ENCODE measurements around the gene TPP2.

DNA sequence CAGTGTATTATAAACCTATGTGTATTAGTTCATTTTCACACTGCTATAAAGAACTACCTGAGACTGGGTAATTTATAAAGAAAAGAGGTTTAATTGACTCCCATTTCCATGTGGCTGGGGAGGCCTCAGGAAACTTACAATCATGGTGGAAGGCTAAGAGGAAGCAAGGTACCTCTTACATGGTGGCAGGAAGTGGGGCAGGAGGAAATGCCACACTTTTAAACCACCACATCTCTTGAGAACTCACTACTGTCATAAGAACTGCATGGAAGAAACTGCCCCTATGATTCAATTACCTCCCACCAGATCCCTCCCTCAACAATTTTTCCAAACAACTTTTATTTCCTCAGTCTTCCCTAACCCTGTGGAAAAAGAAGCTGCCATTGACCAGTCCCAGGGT, 14.5 kb upstream of the TPP2 start:
- TF ChIP-seq SP1 (IDR thresholded peaks at IDR 0.05; ENCODE audit: low read depth) (no peak), POLR2A (IDR thresholded peaks at IDR 0.05; ENCODE audit: borderline replicate concordance, extremely low read depth, insufficient read depth, insufficient read length) (no peak), YY1 (IDR thresholded peaks at IDR 0.05; ENCODE audit: extremely low read depth, insufficient replicate concordance, low read depth, low read length) (no peak), CTCF (IDR thresholded peaks at IDR 0.05 in 2 of 3, conservative IDR thresholded peaks at IDR 0.05 in 1 of 3; ENCODE audit: borderline replicate concordance in 1 of 3, insufficient read depth in 1 of 3, low read depth in 2 of 3, low read length in 2 of 3) (no peak), ZFX (IDR thresholded peaks at IDR 0.05) (no peak), CBX3 (IDR thresholded peaks at IDR 0.05; ENCODE audit: low read depth) (no peak), POLR2AphosphoS5 (IDR thresholded peaks at IDR 0.05; ENCODE audit: low read depth, low read length) (no peak), EZH2phosphoT487 (IDR thresholded peaks at IDR 0.05; ENCODE audit: borderline replicate concordance) (no peak), ELF1 (IDR thresholded peaks at IDR 0.05; ENCODE audit: borderline replicate concordance, low read depth) (no peak)
